ENCODE results near the gene LHX2.

The LHX2 gene

DNA sequence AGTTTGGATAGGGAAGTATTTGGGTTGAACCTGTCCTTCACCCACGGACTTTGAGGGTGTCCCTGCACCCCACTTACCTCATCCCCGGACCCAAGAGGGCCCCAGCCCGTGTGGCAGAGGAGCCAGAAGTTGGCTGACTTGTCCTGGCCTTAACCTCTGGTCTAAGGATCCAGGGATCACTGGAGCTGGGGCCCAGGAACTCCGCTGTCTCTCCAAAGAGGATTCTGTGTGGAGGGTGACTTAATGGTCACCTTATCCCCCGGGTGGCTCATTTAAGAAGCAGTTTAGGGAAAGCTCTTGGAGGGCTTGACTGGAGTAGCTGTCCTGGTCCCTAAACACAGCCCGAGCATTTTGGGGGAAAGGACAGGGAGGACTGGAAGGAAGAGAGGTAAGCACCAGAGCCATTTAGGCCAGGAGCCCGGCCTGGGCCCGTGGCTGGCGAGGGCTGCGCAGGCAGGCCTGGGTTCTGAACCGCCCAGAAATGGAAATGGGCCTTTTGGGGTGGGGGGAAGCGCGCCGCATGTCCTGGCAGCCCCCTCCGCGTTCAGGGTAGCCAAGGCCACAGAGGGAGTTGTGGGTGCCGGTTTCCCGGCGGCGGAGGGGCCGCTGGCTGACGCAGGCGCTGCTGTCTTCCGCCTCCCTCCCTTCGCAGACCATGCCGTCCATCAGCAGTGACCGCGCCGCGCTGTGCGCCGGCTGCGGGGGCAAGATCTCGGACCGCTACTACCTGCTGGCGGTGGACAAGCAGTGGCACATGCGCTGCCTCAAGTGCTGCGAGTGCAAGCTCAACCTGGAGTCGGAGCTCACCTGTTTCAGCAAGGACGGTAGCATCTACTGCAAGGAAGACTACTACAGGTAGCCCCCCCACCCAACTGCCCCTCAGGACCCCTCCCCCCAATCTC is 2.0 kb downstream of the LHX2 start:
- no peak for DNase-seq

DNA sequence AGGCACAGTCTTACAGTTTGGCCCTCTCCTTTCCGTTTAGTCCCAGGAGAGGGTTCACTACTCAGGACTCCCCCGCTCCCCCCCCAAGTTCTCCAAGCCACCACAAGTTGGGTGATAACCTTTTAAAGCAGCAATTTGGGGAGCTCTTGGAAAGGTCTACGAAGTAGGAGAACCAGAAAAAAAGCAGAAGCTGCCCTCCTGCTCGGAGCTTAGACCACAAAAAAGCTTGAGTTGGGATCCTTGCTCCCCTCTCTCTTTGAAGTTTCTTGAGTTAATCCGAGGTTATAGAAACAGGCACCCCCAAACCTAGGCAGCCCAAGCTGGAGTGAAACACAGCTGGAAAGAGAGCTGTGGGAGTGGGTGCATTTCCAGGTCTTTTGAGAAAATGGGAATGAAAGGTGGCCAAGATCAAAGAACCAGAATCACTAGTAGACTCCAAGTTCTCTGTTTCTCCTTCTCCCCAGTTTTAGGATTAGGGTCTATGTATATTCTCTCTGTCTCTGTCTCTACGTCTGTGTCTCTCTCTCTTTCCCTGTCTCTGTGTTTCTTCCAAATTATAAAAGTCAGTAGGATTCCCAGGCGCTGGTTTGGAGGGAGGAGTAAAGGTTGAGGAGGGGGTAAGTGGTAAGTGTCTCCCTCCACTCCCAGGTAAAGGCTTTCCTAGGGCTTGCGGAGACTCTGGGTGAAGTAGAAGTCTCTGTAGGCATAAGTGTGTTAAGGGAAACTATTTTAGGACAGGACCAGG is 2.8 kb downstream of the LHX2 start:
- DNase-seq = no peak

DNA sequence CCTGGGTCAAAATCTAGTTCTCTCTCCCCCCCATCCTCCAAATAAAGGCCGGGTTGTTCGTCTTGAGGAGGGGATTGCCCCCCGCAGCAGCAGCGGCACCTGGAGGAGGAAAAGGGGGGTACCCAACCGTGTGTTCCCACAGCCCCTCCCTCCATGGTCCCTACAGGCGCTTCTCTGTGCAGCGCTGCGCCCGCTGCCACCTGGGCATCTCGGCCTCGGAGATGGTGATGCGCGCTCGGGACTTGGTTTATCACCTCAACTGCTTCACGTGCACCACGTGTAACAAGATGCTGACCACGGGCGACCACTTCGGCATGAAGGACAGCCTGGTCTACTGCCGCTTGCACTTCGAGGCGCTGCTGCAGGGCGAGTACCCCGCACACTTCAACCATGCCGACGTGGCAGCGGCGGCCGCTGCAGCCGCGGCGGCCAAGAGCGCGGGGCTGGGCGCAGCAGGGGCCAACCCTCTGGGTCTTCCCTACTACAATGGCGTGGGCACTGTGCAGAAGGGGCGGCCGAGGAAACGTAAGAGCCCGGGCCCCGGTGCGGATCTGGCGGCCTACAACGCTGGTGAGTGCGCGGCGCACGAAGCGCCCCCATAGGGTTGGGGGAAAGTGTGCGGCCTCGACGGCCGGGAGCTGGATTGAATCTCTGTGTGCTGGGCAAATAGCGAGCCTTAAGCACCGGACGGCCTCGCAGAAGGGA is 3.5 kb downstream of the LHX2 start:
- no peak for DNase-seq

DNA sequence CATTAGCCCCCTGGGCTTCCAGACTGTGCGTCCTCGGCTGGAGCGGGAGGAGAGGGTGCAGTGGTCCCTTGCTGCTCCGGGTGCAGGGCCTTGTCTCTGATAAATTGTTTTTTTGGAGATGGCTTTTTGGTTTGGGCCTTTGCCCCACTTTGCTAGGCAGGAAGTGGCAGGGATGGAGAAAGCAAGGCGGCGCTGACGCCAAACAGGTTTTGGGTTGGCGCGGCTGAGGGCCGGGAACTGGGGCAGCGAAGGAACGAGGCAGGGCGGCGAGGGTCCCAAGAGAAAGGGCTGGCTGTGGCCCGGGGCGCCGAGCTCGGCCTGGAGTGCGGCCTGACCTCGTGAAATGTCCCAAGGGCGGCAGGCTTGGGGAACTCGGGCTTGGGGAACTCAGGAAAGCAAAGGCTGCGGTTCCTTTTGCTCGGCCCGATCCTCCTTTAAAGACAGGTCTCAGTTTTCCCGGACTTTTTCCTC is 4.1 kb downstream of the LHX2 start:
- DNase-seq = no peak

DNA sequence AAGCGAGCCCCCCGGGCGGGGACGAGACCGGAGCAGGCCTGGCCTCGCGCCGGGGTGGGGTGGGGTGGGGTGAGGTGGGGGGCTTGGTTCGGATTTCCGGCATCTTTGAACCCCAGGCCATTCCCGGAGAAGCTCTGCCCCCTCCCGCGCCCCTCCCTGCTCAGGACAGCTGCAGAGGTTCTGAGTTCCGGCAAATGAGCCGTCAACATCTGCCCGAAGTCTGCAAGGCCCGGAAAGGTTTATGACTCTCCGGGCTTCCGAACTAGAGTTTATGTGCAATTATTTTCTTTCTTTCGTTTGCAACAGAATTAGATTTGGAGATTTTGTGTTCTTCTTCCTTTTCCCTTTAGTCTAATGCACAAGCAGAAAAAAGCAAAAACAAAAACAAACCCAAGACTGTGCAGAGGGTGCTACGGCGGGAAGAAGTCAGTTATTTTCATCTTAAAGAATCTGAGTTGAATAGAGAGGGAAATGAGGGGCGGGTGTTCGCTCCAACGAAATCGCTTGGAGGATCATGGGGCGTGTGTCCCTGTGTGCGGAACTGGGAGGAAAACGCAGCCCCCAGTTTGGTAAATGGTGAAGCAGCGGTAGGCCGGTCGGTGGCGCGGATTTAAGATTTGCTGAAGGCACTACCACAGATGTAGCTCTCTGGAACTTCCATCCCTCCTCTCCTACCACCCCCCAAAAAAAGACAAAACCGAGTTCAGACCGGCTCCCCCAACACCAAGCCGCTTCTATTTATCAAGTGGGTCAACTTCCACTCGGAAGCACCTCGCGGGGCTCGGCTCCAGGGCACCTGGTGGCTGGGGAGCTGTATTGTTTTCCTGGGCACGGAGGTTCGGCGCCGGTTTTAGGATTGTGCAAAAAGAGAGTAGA is 4.8 kb downstream of the LHX2 start:
- DNase-seq = no peak

DNA sequence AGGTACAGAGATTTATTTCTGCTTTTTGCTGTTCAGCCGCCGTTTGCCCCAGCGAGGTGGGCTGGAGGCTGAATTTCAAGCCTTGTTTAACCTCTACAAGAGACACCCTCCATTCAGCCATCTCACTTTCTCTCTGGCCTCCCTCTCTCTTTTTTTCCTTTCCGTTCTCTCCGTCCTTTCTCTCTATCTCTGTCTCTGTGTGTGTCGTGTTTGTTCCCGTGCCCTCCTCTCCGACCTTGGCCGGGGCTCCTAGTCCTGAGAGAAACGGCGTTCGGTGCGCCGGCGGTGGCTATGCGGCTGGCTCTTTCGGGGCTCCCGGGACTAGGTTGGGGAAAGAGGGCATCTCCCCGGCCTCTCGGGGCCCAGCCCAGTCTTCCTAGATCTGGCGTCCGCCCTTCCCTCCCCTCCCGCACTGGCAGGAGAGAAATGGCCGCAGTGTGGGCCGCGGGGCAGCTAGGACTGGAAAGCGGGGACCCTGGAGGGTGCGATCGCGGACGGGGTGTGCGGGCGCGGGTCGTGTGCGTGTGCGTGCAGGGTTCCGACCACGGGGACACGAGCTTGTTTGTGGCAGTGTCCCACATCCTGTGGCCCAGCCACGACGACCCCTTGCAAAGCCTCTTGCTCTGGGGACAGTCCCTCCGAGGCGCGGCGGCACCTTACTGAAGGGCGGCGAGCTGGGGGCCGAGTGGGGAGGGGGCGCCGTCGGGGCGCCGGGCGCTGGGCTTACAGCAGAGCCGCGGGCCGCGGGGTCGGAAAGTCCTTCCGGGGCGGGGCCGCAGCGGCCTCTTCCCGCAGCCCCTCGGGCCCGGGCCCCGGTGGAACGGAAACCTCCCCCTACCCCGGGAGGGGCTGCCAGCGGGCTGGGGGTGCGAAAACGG is 5.7 kb downstream of the LHX2 start:
- no peak for DNase-seq

DNA sequence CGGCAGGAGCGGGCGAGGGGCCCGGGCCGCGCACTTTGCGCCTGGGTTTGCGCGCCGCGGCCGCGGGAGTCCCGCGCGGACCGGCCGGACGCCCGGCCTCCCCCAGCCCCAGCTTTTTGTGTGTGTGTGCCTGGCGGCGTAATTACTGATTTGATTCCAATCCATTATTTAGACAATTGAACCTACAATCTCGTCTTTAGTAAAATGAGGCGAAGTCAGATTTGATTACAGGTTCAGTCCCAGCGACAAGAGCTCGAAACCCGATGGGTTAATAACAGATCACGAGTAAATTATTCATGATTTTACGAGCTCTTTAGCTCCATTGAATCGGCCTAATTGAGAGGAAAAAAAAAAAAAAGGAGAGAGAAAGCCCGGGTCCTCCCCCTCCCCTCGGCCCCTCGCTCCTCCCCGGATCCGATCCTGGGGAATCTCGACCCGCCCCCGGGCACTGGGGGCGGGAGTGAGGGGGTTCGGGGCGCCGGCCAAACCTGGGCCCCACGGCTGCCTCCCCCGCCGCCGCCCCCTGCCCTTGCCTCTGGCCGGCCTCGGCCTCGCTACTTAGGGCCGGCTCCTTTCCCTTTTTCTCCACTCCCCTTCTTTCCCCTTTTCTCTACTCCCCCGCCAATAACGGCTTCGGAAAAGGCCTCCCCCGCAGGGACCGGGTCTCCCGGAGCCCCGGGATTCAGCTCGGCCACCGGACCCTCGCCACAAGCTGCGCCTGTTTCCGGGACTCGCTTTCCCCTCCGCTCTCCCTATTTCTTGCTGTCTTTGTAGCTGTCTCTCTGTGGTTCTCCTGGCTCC is 6.6 kb downstream of the LHX2 start:
- DNase-seq = no peak

DNA sequence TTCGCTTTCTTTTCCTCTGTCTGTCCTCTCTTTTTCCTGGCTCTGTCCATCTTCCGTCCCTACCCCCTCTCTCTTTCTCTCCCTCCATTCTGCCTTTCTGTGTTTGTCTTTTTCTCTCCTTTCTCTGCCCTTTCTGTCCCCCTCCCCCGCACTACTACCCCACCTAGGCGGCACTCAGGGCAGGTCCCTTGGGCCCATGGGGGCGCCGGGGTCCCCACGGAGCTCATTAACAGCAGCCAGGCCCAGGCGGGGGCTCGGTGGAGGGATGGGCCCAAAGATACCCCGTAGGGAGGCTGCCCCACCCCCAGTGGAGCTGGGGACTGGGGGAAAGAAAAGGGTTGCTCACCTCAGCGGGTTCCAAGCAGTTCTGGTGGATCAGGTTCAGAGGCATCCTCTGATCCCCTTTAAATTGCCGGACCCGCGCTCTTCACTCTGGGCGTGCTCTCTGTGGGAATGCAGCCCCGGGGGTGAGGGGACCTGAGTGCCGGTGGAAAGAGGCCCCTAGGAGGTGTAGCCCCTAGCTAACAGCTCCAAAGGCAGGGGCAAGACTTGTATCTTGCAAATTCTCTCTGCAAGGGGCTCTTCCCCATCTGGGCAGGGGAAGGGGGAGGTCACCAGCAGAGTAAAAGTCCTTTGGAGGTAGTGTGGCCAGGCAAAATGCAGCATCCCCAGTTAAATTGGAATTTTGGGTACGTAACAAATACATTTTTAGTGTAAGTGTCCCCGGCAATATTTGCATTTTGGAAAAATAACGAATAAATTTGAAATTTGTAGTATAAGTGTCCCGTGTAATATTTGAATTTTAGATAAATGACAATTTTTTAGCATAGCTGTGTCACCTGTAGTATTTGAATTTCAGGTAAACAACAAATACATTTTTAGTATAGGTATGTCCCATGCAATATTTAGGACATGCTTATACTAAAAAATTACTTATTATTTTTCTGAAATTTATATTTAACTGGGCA is 7.4 kb downstream of the LHX2 start:
- DNase-seq = no peak

DNA sequence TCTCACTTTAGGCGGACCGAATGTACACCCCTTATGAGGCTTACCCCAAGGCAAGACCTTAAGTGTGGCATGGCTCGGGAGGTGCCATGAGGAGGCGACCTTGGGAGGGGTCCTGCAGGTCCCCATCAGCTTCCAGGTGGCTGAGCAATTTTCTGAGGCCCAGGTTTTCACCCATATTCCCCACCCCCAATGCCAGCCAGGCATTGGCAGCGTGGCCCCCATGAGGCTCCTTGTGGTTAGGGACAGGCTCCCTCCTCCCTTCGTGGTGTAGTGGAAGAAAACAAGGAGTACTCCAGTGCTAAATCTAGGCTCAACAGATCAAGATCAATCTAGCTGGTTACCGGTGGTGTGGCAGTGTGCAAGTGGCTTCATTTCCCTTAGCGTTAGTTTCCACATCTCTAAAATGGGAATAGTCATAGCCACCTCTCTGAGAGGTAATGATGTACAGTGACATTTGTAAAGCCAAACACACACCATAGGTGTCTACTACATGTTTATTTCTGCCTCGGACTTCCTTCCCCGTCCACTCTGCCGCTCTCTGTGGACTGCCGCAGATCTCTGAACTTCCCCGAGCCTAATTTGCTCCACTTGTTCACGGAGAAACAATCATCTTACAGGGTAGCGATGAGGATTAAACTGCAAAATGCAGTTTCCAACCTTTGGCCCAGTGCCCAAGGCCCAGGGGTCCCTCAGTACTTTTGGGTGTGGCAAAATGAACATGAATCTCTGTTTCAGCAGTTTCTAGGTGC is 8.4 kb downstream of the LHX2 start:
- no peak for DNase-seq

DNA sequence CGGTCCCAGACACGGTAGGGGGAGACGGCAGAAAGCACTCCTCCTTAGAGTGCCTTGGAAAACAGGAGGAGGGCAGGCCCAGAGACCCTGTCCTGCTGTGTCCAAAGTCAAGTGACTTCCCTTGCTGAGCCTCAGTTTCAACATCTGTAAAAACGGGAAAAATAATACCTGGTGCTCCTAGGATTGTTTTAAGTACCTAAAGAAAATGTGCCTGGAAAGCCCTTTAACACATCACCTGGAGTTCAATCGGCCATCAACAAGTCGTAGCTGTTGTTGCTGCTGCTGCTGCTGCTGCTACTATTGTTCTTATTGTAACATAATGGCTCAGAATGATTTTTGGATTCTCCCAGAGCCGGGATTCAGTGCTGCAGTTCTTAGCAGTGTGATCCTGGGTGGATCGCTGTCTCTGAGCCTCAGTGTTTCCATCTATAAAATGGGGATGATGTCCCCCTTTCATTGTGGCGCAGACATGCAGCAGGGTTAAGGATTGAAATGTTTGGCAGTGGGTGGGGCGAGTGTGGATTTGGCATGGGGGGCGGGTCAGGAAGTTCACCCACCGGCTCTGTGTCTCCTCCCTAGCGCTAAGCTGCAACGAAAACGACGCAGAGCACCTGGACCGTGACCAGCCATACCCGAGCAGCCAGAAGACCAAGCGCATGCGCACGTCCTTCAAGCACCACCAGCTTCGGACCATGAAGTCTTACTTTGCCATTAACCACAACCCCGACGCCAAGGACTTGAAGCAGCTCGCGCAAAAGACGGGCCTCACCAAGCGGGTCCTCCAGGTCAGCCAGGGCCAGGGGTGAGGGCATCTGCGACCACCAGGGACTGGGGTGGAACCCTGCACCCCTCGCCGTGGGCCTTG is 9.2 kb downstream of the LHX2 start:
- no peak for DNase-seq

DNA sequence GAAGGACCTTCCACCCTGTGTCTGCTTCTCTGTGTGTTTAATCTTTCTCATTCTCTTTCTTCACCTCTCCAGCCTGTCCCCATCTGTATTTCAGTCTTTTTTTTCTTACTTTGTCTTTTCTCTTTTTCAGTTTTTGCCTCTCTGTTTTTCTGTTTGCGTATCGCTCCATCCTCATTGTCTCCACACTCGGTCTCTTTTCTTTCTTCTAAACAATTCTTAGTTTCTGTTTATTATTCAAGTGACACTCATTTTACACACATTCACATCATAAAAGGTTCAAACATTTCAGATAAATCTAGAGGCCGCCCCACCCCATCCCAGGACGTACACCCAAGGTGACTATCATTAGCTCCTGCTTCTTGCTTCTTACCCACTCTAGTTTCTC is 9.8 kb downstream of the LHX2 start:
- DNase-seq = no peak

DNA sequence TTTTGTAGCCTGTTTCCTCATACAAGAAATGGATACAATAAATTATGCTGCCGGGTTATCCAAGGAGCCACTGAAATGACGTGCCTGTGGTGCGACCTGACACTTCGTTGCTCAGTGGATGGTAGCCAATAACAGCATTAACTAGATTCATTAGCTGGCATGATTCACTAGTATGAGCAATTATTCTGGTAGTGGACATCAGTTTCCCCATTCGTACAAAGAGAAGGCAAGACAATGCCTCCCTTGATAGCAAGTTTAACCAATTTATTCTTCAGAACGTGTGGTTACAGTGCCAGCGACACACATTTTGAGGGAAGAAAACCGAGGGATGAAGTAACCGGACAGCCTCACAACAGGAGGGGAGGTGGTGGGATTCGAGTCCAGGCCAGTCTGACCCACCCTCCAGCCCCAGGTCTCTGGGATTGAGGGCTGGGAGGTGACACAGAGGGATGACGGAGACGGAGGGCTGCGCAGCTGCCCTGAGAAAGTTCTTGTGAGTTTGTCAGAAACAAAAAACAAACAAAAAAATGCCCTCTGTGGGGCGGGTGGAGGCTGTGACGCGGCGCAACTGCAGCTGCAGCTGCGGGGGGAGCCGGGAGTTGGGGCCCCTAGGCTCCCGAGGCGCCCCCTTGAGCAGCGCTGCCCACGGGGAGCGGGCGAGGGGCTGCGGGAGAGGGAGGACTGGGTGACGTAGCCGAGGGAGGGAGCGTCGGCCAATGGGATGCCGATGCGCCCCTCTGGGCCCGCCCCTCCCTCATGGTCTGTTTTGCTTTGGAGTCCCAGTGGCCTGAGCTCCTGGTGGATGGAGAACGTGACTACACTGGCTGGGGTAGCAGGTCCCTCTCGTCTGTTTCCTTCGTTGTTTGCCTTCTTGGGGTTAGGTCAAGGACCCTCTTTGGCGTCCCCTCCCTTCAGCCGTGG is 10.9 kb downstream of the LHX2 start:
- no peak for DNase-seq

DNA sequence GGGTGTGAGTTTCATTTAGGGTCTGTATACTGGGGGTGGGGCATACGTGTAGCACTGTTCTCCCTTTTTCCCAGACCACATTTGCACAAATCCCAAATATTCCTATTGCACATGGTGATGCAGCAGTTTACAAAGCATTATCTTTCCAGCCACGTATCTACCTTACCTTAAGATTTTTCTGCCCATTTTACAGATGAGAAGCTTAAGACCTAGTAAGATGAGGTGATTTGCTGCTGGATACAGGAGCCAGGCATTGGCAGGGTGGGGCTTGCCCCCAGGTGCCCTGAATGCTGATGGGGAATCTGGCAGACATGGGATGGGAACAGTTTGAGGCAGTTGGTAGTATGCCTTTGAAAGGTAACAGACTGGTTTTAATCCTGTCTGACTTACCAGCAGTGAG is 12.5 kb downstream of the LHX2 start:
- no peak for DNase-seq

DNA sequence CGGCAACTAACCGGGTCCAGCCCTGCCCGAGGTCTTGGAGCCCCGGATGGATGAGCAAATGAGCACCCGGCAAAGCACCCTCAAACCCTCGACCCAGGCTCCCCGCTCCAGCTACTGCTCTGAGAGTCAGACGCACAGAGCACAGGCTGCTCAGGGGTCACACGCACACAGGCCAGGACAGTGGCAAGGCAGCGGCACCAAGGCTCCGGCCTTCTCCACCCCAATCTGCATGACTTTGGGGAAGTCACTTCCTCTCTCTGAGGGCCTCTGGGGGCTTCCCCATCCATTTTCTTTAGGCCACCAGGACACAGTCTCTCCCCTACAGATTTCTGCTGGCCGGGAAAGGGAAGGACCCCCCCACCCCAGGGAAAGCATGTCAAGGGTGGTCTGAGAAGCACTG is 18.0 kb downstream of the LHX2 start:
- no peak for DNase-seq

DNA sequence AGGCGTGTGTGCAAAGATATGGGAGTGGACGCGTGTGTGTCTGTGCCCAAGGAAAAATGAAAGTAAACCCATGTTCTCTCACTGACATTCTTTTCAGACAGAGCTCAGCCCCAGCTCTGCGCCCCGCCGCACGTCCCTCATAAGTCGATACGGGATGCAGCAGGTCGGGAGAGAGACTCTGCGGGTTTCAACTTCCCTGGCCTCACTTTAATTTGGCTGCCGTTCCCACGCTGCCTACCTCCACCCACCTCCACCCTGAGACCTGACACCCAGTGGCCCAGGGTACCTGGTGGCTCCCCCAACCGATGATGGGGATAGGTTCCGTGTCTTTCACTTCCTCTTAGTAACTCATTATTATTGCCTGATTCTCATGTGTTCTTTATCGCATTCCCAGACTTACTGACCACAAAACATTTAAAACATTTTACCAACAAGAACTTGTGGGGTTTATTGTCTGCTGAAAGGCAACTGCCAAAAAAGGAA is 19.4 kb downstream of the LHX2 start:
- DNase-seq = no peak

All from hypothalamus (tissue), 51 donors.